GM18870 (cell line): ENCODE results near the gene GRK5.
A peak's percentile ranks its signal among the peaks of the same experiment; 100 is the strongest.
"Not testable (repeated sequence)": the region's sequence is repeated elsewhere in the genome, so short reads cannot be mapped to it uniquely, and the experiment has no call there.

Source experiments
- ATAC-seq: cut with Tn5 transposase; IDR thresholded peaks from one replicate; pipeline ENCODE4 v1.9.1; 2021; ENCODE audit warnings: moderate library complexity; ENCODE audit not compliant: unreplicated experiment

GRK5 gene

GRCh38 chr10:119248184-119248583 is 40.8 kb downstream of the GRK5 start:
- ATAC-seq = no peak

- no peak for ATAC-seq
These were observed 41.3 kb downstream of the GRK5 start for GRCh38 chr10:119248681-119249080.

DNA sequence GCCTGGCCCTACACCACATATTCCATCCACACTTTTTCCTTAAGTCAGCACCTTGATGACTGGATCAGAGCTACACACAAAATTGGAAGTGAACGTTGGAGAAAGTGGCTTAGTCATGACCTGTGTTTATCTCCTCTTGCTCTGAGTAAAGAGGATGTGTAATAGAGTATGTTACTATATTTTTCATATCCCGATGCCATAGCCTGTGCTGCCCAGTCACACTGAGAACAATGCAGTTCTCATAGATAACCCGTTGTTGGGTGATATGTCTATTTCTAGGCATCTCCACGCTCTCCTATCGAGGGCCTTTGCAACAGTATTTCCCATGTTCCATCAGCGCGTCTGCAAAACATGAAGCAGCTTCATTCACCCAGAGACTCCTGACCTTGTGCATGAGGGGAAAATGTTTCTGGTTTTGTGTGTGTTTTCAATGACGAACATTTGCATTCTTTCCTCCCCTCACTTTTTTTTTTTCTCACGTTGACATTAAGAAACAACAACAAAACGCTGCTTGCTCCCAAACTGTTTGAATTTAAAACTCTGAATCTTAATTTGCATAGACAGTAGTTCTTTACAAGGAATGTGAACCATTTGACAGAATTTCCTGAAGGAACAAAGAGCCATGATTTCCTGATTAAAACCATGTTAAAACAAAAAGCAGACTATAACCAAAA is 43.4 kb downstream of the GRK5 start:
- no peak for ATAC-seq

GRCh38 chr10:119251315-119251708 is 43.9 kb downstream of the GRK5 start:
- no peak for ATAC-seq

GRCh38 chr10:119252051-119252465 is 44.7 kb downstream of the GRK5 start:
- ATAC-seq = no peak

DNA sequence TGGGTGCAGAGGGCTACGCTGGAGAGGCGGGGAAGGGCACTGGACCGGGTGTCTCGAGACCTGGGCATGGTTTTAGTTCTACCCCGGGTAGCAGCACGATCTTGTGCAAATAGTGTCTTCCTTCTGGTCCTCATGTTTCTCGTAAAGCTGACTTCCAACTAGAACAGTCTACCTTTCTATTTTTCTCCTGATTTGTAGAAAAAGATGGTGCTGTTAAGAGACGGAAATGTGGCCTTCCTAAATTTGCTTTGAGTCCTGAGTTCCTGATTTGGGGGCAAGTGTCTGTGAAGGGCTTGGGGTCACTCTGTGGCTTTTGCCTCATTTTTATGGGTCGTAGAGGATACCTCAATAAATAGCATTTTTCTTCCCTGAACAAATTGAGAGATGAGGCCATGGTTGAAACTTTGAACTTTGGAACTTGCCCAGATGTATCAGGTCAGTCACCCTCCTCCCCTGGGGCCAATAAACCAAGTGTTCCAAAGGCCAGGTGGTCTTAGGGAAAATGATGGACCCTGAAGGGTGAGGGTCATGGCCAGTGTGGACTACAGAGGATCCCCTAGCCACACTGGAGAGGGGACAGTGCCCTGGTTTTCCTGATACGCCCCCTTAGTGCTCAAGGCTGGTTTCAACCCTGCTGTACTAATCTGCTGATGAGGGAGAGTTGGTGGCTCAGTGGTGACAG is 45.2 kb downstream of the GRK5 start:
- ATAC-seq = no peak

DNA sequence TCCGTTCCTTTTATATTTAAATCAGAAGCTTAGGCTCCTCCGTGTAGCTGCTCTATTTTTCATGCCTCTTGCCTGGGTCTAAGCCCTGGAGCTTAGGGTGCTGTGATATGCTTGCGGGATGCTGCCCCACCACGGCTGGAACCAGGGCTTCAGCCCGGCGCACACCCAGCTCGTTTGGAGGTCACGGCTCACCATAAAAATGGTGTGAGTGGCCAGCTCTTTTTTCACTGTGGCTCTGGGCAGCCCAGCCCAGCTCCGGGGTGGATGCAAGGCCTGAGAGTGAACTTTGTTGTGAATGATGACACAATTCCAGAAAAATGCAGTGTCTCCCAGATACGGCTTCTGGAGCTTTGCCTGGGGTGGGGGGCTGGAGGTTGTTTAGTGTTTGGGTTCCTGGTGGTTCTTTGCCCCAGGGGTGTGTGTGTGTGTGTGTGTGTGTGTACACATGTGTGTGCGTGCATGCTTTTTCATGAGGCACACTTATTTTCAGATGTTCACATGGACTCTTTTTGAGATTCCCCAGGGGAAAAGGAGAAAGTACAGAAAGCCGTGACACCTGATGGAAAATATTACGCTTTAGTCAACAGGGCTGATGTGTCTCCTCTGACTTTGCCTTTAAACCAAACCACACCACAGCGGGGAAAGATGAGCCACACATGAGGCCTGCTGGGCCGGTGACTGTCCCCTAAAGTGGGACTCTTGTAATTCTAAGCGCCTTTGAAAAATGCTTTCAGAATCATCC is 46.2 kb downstream of the GRK5 start:
- no peak for ATAC-seq

DNA sequence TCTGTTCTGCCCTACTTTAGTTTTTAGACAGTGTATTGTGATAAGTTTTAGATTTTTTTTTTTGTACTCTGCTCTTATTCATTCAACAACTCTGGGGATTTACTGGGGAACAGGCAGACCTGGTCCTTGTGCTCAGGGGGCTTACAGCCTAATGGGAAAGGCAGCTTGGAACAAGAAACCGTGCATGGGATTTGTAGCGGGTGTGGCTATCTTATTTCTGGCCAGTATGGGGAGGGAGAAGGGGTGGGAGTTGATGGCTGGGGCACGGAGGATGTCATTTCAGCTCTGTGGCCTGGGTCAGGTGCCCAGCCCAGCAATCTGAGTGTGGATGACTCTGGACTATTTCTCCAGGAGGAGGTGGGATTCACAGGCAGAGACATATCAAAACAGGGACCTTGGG is 47.0 kb downstream of the GRK5 start:
- ATAC-seq = no peak

DNA sequence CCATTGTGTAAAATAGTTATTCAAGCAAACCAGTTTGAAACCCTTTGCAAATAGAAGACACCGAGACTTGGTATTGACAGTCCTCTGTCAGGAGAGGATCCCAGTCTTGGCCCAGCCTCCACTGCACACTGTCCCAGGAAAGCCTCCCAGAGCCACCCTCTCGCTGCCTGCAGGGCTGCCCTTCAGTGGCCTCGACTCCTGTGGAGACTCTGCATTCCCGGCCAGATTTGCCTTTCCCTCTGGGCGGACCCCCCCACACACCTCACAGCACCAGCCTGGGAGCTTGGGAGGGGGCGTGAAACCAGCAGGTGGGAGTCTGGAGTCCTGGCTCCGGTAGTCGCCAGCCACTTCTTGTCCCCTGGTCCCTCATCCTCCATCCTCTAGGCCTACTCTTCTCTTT is 48.7 kb downstream of the GRK5 start:
- no peak for ATAC-seq

- no peak for ATAC-seq
These were observed 49.5 kb downstream of the GRK5 start for GRCh38 chr10:119256897-119257296.

GRCh38 chr10:119257899-119258419 is 50.6 kb downstream of the GRK5 start:
- no peak for ATAC-seq

DNA sequence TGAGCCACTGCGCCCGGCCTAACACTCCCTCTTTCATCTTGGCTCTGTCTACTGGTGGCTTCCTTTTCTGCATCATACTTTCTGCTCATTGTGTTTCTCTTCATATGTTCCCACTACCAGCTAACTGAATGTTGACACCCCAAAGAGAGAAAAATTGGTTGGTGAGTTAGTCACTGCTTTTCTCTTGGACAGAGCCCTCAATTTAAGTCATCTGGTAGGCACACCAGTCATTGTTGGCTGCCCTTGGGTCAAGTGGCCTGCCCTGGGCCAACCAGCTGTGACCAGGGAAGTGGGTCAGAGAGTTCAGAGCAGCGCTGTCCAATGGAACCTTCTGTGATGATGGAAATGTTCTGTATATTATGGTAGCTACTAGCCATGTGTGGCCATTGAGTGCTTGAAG is 52.0 kb downstream of the GRK5 start:
- no peak for ATAC-seq

- not testable (repeated sequence) for ATAC-seq
These were observed 53.6 kb downstream of the GRK5 start for GRCh38 chr10:119261016-119261415.

DNA sequence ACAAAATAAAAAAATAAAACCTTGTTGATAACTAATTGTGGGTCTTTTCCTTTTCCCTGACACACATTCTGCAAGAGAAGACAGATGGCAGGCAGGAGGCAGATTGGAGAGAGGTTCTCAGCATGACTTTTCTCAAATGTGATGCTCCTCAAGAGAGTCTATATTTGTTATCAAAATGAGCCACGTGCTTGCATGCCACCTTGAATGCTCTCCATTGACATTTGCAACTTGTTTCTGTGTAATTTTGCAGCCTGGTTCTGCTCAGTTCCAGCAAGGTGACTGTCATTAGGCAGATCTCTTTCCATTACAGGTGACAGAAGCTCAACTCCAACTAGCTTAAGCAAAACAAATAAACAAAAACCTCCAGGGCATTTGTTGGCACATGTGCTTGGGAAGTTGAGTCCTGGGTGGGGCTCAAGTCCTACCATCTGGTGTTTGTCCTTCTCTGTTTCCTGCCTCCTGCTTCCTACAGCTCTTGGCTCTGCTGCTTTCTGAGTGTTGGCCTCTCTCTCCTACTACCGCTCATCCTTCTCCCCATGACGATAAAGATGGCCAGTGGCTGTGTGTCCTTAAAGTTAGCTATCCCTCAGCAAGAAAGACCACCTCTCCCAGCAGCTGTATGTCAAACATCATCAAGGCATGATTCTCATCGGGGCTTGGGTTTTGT is 56.7 kb downstream of the GRK5 start:
- no peak for ATAC-seq

GRCh38 chr10:119265691-119266090 is 58.3 kb downstream of the GRK5 start:
- no peak for ATAC-seq

DNA sequence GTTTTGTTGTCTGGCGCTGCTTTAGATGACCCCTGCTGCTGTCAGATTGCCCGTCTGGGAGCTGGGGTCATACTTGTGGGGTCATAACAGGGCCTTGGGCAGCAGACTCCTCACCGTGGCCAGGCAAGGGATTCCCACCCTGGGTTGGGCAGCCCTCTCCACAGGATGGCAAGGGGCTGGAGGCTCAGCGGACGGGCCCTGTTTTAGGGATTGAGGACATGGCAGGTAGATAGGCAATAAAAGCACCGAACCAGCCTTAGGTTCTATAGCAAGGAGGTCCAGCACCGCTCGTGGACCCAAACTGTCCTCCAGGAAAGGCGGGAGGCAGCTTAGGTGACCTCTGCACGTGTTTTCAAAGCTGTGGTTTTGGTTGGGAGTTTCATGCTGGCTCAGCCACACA is 60.0 kb downstream of the GRK5 start:
- no peak for ATAC-seq

DNA sequence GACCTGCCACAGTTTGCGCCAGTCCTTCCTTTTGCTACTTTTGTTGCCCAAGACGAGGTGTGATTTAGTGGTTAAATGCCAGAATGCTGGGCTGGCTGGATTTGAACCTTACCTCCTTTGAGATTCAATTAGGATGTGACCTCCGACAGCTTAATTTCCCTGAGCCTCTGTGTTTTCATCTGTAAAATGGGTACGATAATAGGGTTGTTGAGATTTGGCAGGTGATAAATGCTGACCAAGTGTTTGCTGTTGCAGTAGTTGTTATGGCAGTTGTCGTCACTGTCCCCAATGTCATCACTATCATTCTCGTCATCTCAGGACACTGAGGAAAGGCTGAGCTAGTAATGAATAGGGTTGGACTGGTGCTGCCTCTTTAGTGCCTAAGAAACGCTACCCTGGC is 61.1 kb downstream of the GRK5 start:
- no peak for ATAC-seq

DNA sequence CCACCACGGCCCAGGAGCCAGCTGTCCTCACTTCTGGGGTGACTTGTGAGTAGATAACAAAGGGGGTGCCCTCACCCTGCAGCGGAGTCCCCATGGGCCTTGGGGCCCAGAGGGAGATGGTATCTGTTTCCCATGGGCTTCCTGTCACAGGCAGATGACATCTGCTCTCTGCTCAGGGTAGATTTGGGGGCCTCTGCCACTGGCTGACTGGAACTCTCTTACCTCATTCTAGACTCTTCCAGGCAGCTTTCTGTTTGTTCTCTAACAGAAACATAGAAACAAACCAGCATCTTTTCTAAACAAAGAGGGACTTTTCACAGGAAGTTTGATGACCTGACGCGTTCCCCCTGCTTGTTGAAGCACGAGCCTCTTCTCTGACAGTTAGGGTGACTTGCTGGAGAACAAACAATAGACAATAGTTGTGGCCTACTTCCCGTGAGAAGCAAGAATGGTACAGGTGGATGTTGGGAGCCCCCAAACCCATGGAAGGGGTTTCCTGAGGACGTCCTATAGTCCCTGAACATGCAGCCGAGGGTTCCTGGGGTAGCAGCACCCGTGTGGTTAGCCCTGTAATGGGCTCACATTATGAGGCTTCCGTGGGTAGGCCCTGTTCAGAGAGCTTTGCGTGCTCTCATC is 61.6 kb downstream of the GRK5 start:
- ATAC-seq = peak; percentile 85

GRCh38 chr10:119269737-119270136 is 62.4 kb downstream of the GRK5 start:
- ATAC-seq = no peak

DNA sequence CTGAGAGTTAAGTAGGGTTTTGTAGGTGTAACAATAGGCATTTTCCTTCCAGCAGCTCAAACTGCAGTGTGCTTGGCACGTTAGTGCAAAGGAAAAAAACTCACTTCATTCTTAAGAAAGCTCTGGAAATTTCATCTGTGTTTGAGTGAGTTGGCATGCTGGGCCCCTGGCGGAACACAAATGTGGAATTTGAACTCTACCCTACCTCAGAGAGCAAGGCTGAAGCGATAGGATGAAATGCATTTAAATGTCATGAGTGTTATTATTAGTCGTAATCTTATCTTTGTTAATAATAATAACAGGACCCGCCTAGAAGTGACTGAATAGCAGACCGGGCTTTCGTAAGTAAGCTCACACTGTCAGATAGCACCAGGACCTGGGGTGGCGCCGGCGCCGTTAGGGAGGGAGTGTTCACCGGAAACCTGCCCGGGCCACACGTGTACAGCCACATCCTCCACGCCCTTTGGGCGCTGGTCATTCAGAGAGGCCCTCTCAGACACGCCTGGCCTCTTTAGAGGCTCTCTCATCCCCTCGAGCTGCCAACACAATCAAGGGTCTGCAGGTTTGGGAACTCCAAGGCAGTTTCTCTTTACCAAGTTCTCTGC is 63.5 kb downstream of the GRK5 start:
- no peak for ATAC-seq
